HCT116 (cell line): ENCODE measurements around the gene CHRNA4.

ENCODE experiments used
- EZH2 ChIP-seq: fragments of 200-600 bp; sonication (generic); IDR thresholded peaks from 2 replicates; pipeline ENCODE4 v1.6.1; 2017; ENCODE audit warnings: antibody characterized with exemption, mixed run types
- POLR2A ChIP-seq: IDR thresholded peaks from 2 replicates; pipeline ENCODE4 v1.7.0; 2011; ENCODE audit warnings: borderline replicate concordance; ENCODE audit not compliant: insufficient read depth, insufficient read length; ENCODE audit errors: extremely low read depth
- POLR2AphosphoS5 ChIP-seq: IDR thresholded peaks from 2 replicates; pipeline ENCODE4 v1.6.1; 2011; ENCODE audit warnings: mild to moderate bottlenecking, low read depth, low read length, moderate library complexity
- RAD21 ChIP-seq: IDR thresholded peaks from 2 replicates; pipeline ENCODE4 v1.6.1; 2012; ENCODE audit warnings: low read depth, mild to moderate bottlenecking
- TF ChIP-seq, protein P1 (sequence below), 3 experiments: fragments of 200-600 bp in 1 of 3; sonication (generic) in 1 of 3; IDR thresholded peaks in 2 of 3; conservative IDR thresholded peaks in 1 of 3; 2 replicates each; pipeline ENCODE4 v1.5.1; 2012 to 2017; ENCODE audit warnings: low read depth in 2 of 3, low read length in 2 of 3, antibody characterized with exemption in 1 of 3, borderline replicate concordance in 1 of 3, control low read depth in 1 of 3, mild to moderate bottlenecking in 1 of 3, mixed read lengths in 1 of 3, mixed run types in 1 of 3, moderate library complexity in 1 of 3; ENCODE audit not compliant: insufficient read depth in 1 of 3
- TF ChIP-seq, protein P2 (sequence below): IDR thresholded peaks from 2 replicates; pipeline ENCODE4 v1.6.1; 2012; ENCODE audit warnings: low read depth

DNA sequence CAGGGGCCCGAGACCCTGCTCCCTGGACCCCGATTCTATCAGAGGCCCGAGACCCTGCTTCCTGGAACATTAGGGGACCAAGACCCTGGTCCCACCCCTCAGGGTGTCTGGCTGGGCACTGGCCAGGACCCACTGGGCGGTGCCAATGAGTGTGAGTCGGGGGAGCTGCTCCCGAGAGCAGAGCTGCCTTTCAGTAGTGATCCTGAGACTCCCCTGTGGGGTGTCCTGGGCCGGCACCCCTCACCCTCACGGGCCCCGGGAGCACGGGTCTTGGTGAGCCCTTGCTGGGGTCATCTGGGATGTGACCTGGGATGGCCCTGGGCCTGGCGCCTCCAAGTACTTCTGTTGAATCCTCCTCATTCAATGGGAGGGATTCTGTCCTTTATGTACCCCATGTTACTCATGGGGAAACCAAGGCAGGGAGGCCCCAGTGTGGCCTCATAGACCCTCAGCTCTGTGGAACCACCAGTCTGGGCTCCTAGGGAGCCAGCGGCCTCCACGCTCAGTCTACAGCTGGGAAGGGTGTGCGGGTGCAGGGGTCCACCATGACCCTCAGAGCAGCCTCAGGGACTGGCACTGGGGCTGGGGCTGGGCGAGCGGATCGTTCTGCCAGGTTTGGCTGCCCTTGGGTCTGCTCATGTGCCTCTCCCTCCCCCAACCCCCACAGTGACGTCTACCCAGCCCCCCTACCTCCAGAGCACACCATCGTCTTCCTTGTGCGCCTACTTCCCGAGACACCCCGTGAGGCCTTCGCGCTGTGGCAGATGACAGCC is 42.6 kb downstream of the CHRNA4 start:
- TF ChIP-seq, protein P1, sequence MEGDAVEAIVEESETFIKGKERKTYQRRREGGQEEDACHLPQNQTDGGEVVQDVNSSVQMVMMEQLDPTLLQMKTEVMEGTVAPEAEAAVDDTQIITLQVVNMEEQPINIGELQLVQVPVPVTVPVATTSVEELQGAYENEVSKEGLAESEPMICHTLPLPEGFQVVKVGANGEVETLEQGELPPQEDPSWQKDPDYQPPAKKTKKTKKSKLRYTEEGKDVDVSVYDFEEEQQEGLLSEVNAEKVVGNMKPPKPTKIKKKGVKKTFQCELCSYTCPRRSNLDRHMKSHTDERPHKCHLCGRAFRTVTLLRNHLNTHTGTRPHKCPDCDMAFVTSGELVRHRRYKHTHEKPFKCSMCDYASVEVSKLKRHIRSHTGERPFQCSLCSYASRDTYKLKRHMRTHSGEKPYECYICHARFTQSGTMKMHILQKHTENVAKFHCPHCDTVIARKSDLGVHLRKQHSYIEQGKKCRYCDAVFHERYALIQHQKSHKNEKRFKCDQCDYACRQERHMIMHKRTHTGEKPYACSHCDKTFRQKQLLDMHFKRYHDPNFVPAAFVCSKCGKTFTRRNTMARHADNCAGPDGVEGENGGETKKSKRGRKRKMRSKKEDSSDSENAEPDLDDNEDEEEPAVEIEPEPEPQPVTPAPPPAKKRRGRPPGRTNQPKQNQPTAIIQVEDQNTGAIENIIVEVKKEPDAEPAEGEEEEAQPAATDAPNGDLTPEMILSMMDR (IDR thresholded peaks at IDR 0.05 in 2 of 3, conservative IDR thresholded peaks at IDR 0.05 in 1 of 3; ENCODE audit: borderline replicate concordance in 1 of 3, insufficient read depth in 1 of 3, low read depth in 2 of 3, low read length in 2 of 3) = no peak
- TF ChIP-seq EZH2 (no peak), RAD21 (no peak), POLR2A (no peak), POLR2AphosphoS5 (no peak)
- TF ChIP-seq, protein P2, sequence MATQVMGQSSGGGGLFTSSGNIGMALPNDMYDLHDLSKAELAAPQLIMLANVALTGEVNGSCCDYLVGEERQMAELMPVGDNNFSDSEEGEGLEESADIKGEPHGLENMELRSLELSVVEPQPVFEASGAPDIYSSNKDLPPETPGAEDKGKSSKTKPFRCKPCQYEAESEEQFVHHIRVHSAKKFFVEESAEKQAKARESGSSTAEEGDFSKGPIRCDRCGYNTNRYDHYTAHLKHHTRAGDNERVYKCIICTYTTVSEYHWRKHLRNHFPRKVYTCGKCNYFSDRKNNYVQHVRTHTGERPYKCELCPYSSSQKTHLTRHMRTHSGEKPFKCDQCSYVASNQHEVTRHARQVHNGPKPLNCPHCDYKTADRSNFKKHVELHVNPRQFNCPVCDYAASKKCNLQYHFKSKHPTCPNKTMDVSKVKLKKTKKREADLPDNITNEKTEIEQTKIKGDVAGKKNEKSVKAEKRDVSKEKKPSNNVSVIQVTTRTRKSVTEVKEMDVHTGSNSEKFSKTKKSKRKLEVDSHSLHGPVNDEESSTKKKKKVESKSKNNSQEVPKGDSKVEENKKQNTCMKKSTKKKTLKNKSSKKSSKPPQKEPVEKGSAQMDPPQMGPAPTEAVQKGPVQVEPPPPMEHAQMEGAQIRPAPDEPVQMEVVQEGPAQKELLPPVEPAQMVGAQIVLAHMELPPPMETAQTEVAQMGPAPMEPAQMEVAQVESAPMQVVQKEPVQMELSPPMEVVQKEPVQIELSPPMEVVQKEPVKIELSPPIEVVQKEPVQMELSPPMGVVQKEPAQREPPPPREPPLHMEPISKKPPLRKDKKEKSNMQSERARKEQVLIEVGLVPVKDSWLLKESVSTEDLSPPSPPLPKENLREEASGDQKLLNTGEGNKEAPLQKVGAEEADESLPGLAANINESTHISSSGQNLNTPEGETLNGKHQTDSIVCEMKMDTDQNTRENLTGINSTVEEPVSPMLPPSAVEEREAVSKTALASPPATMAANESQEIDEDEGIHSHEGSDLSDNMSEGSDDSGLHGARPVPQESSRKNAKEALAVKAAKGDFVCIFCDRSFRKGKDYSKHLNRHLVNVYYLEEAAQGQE = no peak
